ENCODE measurements around the gene NFATC1. TPM values are rescaled to one million over a fixed set of nuclear protein-coding genes. Genes with fewer than 3 reads are reported as not detected.

The NFATC1 gene
- total and polyA plus RNA-seq, 8 donors: 3.4 to 7.9 (median 4.4) TPM

GRCh38 chr18:79403723-79404566, 8.2 kb downstream of the NFATC1 start:
- FAIRE-seq (no peak), DNase-seq (peak in 2 of 6 donors; percentile 28 to 34), ATAC-seq (no peak)
- intact Hi-C loops (cut with DNase I): no loop called here
- TF ChIP-seq CTCF (IDR thresholded peaks at IDR 0.05): no peak
- no peak overlapping the region for H3K4me3 ChIP-seq
- H3K27ac ChIP-seq: peak overlapping the region in 3 of 4 donors; percentile 22 to 41 (median 30)
- no peaks in the 10 kb centered on the region for H3K27me3 ChIP-seq
- WGBS, 2 donors: 74 to 79% methylated on average over 31 of the region's 31 CpGs
- H3K9me3 ChIP-seq: no peaks in the 10 kb centered on the region
- H3K36me3 ChIP-seq: no peaks in the 10 kb centered on the region
- peaks cover 0 to 3% (median 0%) of the 10 kb centered on the region in 3 donors for H3K4me1 ChIP-seq

DNA sequence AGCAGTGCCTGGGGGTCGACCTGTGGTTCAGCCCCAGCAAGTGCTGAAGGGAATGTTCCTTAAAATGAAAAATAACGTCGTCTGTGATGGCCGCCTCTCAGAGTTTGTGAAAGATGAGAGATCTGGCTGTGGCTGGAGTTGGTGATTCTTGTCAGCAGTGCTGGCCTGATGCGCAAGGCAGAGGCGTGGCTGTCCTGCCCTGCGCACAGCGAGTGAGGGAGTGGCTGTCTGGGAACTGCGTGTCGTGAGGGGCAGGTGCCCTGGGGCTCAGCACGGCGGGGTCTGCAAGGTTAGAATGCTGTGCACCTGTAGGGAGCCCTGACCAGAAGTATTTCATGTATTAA, 8.8 kb downstream of the NFATC1 start:
- intact Hi-C loops (cut with DNase I): no loop called here
- Histone ChIP-seq H3K36me3 (no peaks in the 10 kb centered on the region), H3K4me1 (peaks cover 0 to 3% (median 0%) of the 10 kb centered on the region in 3 donors), H3K27me3 (no peaks in the 10 kb centered on the region), H3K9me3 (no peaks in the 10 kb centered on the region), H3K4me3 (no peak overlapping the region), H3K27ac (no peak overlapping the region)
- ATAC-seq (no peak), FAIRE-seq (no peak), DNase-seq (peak in 3 of 6 donors; percentile 11 to 41 (median 36))
- no peak for TF ChIP-seq CTCF (IDR thresholded peaks at IDR 0.05)
- 87 to 91% methylated on average over 12 of the region's 12 CpGs for WGBS, 2 donors

DNA sequence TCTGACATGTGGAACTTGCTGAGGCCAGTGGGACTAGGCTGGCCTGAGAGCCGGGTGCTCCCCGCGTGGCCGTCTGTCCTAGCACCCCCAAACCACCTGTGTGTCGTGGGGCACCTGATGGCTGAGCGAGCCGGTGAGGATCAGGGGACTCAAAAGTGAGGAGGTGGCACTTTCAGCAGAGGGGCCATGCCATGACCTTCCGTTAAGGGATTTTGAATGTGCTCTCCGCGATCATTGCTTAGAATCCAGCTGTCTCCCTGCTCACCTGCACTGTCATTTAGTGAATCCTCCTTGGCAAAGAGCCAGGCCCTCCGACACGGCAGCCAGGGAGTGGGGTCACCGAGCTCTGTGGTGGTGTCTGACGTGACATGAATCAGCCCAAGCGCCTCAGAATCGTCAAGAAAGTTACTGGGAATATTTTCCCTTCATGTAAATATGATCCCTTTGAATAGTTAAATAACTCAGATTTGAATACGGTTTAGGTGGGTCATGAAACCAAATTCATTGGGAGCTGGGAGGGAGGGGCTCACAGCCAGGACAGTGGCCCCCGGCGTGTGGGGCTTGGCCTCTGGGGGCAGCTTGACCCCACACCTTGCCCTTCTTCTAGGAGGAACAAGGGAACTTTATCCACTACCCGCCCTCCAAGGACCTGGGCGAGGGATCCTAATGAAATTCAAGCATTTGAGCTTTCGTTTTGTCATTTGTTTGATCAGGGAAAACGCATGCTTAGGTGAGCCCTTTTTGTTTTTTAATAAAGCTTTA, 9.5 kb downstream of the NFATC1 start:
- peaks cover 0 to 3% (median 0%) of the 10 kb centered on the region in 3 donors for H3K4me1 ChIP-seq
- no peak overlapping the region for H3K4me3 ChIP-seq
- DNase-seq: peak in 3 of 6 donors; percentile 28 to 44 (median 35)
- 84 to 85% methylated on average over 23 of the region's 23 CpGs for WGBS, 2 donors
- H3K27ac ChIP-seq: peak overlapping the region in 2 of 4 donors; percentile 59 to 61
- no peaks in the 10 kb centered on the region for H3K27me3 ChIP-seq
- no peak for TF ChIP-seq CTCF (IDR thresholded peaks at IDR 0.05)
- no peak for ATAC-seq
- intact Hi-C loops (cut with DNase I): no loop called here
- H3K9me3 ChIP-seq: no peaks in the 10 kb centered on the region
- H3K36me3 ChIP-seq: no peaks in the 10 kb centered on the region
- FAIRE-seq: no peak

- H3K4me1 ChIP-seq: peaks cover 0 to 3% (median 0%) of the 10 kb centered on the region in 3 donors
- DNase-seq (peak in 4 of 6 donors; percentile 17 to 60 (median 50)), FAIRE-seq (no peak), ATAC-seq (peak in 2 of 4 donors; percentile 52 to 68)
- H3K27me3 ChIP-seq: no peaks in the 10 kb centered on the region
- intact Hi-C loops (cut with DNase I): no loop called here
- no peak overlapping the region for H3K4me3 ChIP-seq
- H3K9me3 ChIP-seq: no peaks in the 10 kb centered on the region
- peaks cover 0 to 7% (median 0%) of the 10 kb centered on the region in 3 donors for H3K36me3 ChIP-seq
- WGBS, 2 donors: 82 to 86% methylated on average over 27 of the region's 27 CpGs
- H3K27ac ChIP-seq: peak overlapping the region in 2 of 4 donors; percentile 59 to 61
- no peak for TF ChIP-seq CTCF (IDR thresholded peaks at IDR 0.05)
Measured at GRCh38 chr18:79405781-79406575, 10.2 kb downstream of the NFATC1 start.
